ENCODE results near the gene C1orf141. TPM values are rescaled to one million over a fixed set of nuclear protein-coding genes. Genes with fewer than 3 reads are reported as not detected.

The C1orf141 gene
- polyA plus RNA-seq, 2 donors, result not detected

DNA sequence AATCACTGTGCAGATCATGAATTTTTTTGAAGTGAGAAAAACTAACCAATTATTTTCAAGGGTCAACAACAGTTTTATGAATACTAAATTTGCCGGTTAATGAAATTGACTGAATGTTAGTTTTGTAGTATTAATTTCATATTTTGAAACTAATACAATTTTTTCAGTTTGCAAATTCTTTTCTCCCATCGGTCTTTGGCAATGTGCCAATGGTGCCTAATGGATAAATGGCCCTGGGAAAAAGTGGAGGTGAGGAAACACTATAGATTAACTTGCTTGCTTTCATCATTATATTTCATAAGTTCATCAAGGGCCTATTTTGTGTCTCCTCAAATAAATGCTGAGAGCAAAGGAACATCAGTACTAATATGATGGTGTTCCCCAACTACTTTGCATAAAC, 4.1 kb downstream of the C1orf141 start:
- 53 to 58% methylated on average over 2 of the region's 2 CpGs for WGBS, 2 donors
- Histone ChIP-seq H3K4me3 (ENCODE audit: low read depth in 1 of 2, low read length in 2 of 2) (no peak overlapping the region), H3K27ac (ENCODE audit: low read depth in 2 of 2, low read length in 1 of 2) (no peak overlapping the region), H3K27me3 (ENCODE audit: control insufficient read depth in 1 of 2, insufficient read depth in 2 of 2, low read length in 2 of 2) (no peaks in the 10 kb centered on the region), H3K36me3 (ENCODE audit: control insufficient read depth in 2 of 2, insufficient read depth in 2 of 2, low read length in 1 of 2) (no peaks in the 10 kb centered on the region), H3K4me1 (ENCODE audit: control insufficient read depth in 2 of 2, insufficient read depth in 2 of 2, low read length in 1 of 2) (no peaks in the 10 kb centered on the region), H3K9me3 (ENCODE audit: control insufficient read depth in 2 of 2, insufficient read depth in 1 of 2, low read depth in 1 of 2, low read length in 1 of 2) (no peaks in the 10 kb centered on the region)

DNA sequence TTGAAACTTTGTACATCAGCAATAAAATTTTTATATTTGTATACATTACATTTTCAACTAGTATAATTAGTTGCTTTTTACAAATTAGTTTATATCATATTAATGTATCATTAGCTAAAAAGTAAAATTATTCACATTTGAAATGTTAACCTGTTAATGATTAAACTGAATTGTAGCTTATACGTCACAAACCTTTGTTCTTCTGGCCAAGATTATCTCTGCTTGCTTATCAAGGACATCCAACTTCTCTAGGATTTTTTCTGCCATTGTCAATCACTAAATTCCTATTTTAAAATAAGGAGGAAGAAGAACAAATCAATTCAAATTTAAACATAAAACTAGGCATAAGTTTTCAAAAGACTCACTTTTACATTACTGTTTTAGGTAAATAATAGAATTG, 7.8 kb downstream of the C1orf141 start:
- Histone ChIP-seq H3K27me3 (ENCODE audit: control insufficient read depth in 1 of 2, insufficient read depth in 2 of 2, low read length in 2 of 2) (no peaks in the 10 kb centered on the region), H3K9me3 (ENCODE audit: control insufficient read depth in 2 of 2, insufficient read depth in 1 of 2, low read depth in 1 of 2, low read length in 1 of 2) (no peaks in the 10 kb centered on the region), H3K36me3 (ENCODE audit: control insufficient read depth in 2 of 2, insufficient read depth in 2 of 2, low read length in 1 of 2) (no peaks in the 10 kb centered on the region), H3K4me3 (ENCODE audit: low read depth in 1 of 2, low read length in 2 of 2) (no peak overlapping the region), H3K27ac (ENCODE audit: low read depth in 2 of 2, low read length in 1 of 2) (no peak overlapping the region), H3K4me1 (ENCODE audit: control insufficient read depth in 2 of 2, insufficient read depth in 2 of 2, low read length in 1 of 2) (no peaks in the 10 kb centered on the region)
- 65 to 85% methylated on average over 1 of the region's 1 CpG for WGBS, 2 donors

- 40 to 47% methylated on average over 5 of the region's 5 CpGs for WGBS, 2 donors
- Histone ChIP-seq H3K9me3 (ENCODE audit: control insufficient read depth in 2 of 2, insufficient read depth in 1 of 2, low read depth in 1 of 2, low read length in 1 of 2) (no peaks in the 10 kb centered on the region), H3K4me1 (ENCODE audit: control insufficient read depth in 2 of 2, insufficient read depth in 2 of 2, low read length in 1 of 2) (no peaks in the 10 kb centered on the region), H3K27me3 (ENCODE audit: control insufficient read depth in 1 of 2, insufficient read depth in 2 of 2, low read length in 2 of 2) (no peaks in the 10 kb centered on the region), H3K27ac (ENCODE audit: low read depth in 2 of 2, low read length in 1 of 2) (no peak overlapping the region), H3K36me3 (ENCODE audit: control insufficient read depth in 2 of 2, insufficient read depth in 2 of 2, low read length in 1 of 2) (no peaks in the 10 kb centered on the region), H3K4me3 (ENCODE audit: low read depth in 1 of 2, low read length in 2 of 2) (no peak overlapping the region)
Measured at GRCh38 chr1:67126111-67126746, 8.5 kb downstream of the C1orf141 start.

GRCh38 chr1:67124455-67124854, 10.3 kb downstream of the C1orf141 start:
- WGBS, 2 donors, result 81 to 94% methylated on average over 4 of the region's 4 CpGs
- no peak overlapping the region for H3K27ac ChIP-seq (ENCODE audit: low read depth in 2 of 2, low read length in 1 of 2)
- H3K9me3 ChIP-seq (ENCODE audit: control insufficient read depth in 2 of 2, insufficient read depth in 1 of 2, low read depth in 1 of 2, low read length in 1 of 2), result no peaks in the 10 kb centered on the region
- no peak overlapping the region for H3K4me3 ChIP-seq (ENCODE audit: low read depth in 1 of 2, low read length in 2 of 2)
- H3K4me1 ChIP-seq (ENCODE audit: control insufficient read depth in 2 of 2, insufficient read depth in 2 of 2, low read length in 1 of 2), result no peaks in the 10 kb centered on the region
- no peaks in the 10 kb centered on the region for H3K36me3 ChIP-seq (ENCODE audit: control insufficient read depth in 2 of 2, insufficient read depth in 2 of 2, low read length in 1 of 2)
- no peaks in the 10 kb centered on the region for H3K27me3 ChIP-seq (ENCODE audit: control insufficient read depth in 1 of 2, insufficient read depth in 2 of 2, low read length in 2 of 2)

DNA sequence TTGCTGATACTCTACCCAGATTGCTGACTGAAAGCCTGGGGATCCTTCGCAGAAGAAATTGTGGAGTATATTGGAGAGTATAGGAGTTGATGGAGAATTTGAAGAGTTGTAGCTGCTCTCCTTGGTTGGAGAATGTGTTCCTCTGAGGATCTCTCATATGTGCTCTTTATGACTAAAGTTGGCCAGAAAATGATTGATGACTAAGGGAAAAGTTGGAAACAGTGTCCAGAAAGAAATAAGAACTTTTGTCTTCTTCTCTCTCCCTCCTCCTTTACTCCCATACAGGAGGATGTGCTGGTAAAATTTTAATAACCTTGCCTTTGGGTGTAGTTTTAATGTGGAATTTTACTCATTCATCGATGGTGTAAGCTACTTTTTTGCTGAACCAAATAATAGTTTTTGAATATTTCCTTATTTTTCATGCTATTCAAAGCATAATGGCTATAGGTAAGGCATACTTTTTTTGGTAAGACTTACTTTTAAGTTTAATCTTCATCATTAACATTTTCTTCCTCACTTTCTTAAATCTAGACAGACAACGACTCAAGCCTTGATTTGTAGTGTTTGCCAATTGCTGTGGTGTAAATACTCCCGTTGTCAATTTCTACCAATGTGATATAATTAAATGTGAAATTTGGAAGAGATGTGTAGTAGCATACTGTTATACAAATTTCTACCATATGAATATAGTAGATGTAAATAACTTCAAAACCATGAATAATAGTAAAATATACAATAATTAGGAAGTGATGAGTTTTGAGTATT, 13.7 kb downstream of the C1orf141 start:
- Histone ChIP-seq H3K27ac (ENCODE audit: low read depth in 2 of 2, low read length in 1 of 2) (no peak overlapping the region), H3K9me3 (ENCODE audit: control insufficient read depth in 2 of 2, insufficient read depth in 1 of 2, low read depth in 1 of 2, low read length in 1 of 2) (no peaks in the 10 kb centered on the region), H3K27me3 (ENCODE audit: control insufficient read depth in 1 of 2, insufficient read depth in 2 of 2, low read length in 2 of 2) (no peaks in the 10 kb centered on the region), H3K4me1 (ENCODE audit: control insufficient read depth in 2 of 2, insufficient read depth in 2 of 2, low read length in 1 of 2) (no peaks in the 10 kb centered on the region), H3K36me3 (ENCODE audit: control insufficient read depth in 2 of 2, insufficient read depth in 2 of 2, low read length in 1 of 2) (no peaks in the 10 kb centered on the region), H3K4me3 (ENCODE audit: low read depth in 1 of 2, low read length in 2 of 2) (no peak overlapping the region)
- WGBS, 2 donors, result 92 to 93% methylated on average over 4 of the region's 4 CpGs

- Histone ChIP-seq H3K27ac (ENCODE audit: low read depth in 2 of 2, low read length in 1 of 2) (no peak overlapping the region), H3K27me3 (ENCODE audit: control insufficient read depth in 1 of 2, insufficient read depth in 2 of 2, low read length in 2 of 2) (no peaks in the 10 kb centered on the region), H3K4me3 (ENCODE audit: low read depth in 1 of 2, low read length in 2 of 2) (no peak overlapping the region), H3K4me1 (ENCODE audit: control insufficient read depth in 2 of 2, insufficient read depth in 2 of 2, low read length in 1 of 2) (no peaks in the 10 kb centered on the region), H3K9me3 (ENCODE audit: control insufficient read depth in 2 of 2, insufficient read depth in 1 of 2, low read depth in 1 of 2, low read length in 1 of 2) (no peaks in the 10 kb centered on the region), H3K36me3 (ENCODE audit: control insufficient read depth in 2 of 2, insufficient read depth in 2 of 2, low read length in 1 of 2) (no peaks in the 10 kb centered on the region)
- 54 to 64% methylated on average over 3 of the region's 3 CpGs for whole genome bisulfite sequencing, 2 donors
Measured at GRCh38 chr1:67118646-67119045, 16.1 kb downstream of the C1orf141 start.

DNA sequence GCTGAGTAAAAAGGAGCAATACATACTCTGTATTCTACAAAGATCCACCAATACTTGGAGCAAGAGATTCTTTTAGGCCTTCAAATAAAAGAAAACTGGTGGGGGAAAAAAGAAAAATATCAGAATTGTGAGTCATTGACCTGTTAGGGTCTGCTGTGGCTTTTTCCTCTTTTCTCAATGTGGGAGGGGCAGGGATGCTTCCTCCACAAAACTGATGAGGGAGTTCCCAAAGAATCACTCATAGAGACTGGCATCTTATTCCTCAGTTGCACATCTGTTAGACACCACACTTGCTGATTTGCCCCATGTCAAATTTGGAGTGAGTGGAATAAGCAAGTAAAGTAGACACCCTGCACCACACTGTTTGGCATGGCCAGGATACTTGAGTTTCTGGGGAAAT, 16.6 kb downstream of the C1orf141 start:
- Histone ChIP-seq H3K27ac (ENCODE audit: low read depth in 2 of 2, low read length in 1 of 2) (no peak overlapping the region), H3K27me3 (ENCODE audit: control insufficient read depth in 1 of 2, insufficient read depth in 2 of 2, low read length in 2 of 2) (no peaks in the 10 kb centered on the region), H3K36me3 (ENCODE audit: control insufficient read depth in 2 of 2, insufficient read depth in 2 of 2, low read length in 1 of 2) (no peaks in the 10 kb centered on the region), H3K4me1 (ENCODE audit: control insufficient read depth in 2 of 2, insufficient read depth in 2 of 2, low read length in 1 of 2) (no peaks in the 10 kb centered on the region), H3K4me3 (ENCODE audit: low read depth in 1 of 2, low read length in 2 of 2) (no peak overlapping the region), H3K9me3 (ENCODE audit: control insufficient read depth in 2 of 2, insufficient read depth in 1 of 2, low read depth in 1 of 2, low read length in 1 of 2) (no peaks in the 10 kb centered on the region)

DNA sequence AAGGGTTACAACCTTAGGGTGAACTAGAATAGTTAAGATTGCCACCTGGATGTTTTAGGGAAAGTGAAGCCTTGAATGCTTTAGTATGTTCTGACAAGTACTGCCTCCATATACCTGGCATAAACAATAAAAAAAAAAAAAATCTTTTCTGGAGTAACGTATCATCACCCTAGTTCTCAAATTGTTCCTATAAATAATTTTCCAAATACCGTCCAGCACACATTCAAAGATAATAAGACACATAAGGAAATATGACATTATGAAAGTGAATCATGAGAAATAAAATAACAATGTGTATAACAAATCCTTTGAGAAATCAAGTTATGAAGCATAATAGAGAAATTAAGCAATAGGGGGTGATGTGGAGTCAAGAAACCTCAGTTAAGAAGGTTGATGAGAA, 20.6 kb downstream of the C1orf141 start:
- Histone ChIP-seq H3K27me3 (ENCODE audit: control insufficient read depth in 1 of 2, insufficient read depth in 2 of 2, low read length in 2 of 2) (no peaks in the 10 kb centered on the region), H3K9me3 (ENCODE audit: control insufficient read depth in 2 of 2, insufficient read depth in 1 of 2, low read depth in 1 of 2, low read length in 1 of 2) (no peaks in the 10 kb centered on the region), H3K27ac (ENCODE audit: low read depth in 2 of 2, low read length in 1 of 2) (no peak overlapping the region), H3K4me3 (ENCODE audit: low read depth in 1 of 2, low read length in 2 of 2) (no peak overlapping the region), H3K36me3 (ENCODE audit: control insufficient read depth in 2 of 2, insufficient read depth in 2 of 2, low read length in 1 of 2) (no peaks in the 10 kb centered on the region), H3K4me1 (ENCODE audit: control insufficient read depth in 2 of 2, insufficient read depth in 2 of 2, low read length in 1 of 2) (no peaks in the 10 kb centered on the region)
- 46 to 47% methylated on average over 2 of the region's 2 CpGs for WGBS, 2 donors

- Histone ChIP-seq H3K36me3 (ENCODE audit: control insufficient read depth in 2 of 2, insufficient read depth in 2 of 2, low read length in 1 of 2) (no peaks in the 10 kb centered on the region), H3K4me3 (ENCODE audit: low read depth in 1 of 2, low read length in 2 of 2) (no peak overlapping the region), H3K27me3 (ENCODE audit: control insufficient read depth in 1 of 2, insufficient read depth in 2 of 2, low read length in 2 of 2) (no peaks in the 10 kb centered on the region), H3K9me3 (ENCODE audit: control insufficient read depth in 2 of 2, insufficient read depth in 1 of 2, low read depth in 1 of 2, low read length in 1 of 2) (no peaks in the 10 kb centered on the region), H3K27ac (ENCODE audit: low read depth in 2 of 2, low read length in 1 of 2) (no peak overlapping the region), H3K4me1 (ENCODE audit: control insufficient read depth in 2 of 2, insufficient read depth in 2 of 2, low read length in 1 of 2) (no peaks in the 10 kb centered on the region)
- whole genome bisulfite sequencing, 2 donors, result 0 to 1% methylated on average over 2 of the region's 2 CpGs
Measured at GRCh38 chr1:67110352-67110751, 24.4 kb downstream of the C1orf141 start.

DNA sequence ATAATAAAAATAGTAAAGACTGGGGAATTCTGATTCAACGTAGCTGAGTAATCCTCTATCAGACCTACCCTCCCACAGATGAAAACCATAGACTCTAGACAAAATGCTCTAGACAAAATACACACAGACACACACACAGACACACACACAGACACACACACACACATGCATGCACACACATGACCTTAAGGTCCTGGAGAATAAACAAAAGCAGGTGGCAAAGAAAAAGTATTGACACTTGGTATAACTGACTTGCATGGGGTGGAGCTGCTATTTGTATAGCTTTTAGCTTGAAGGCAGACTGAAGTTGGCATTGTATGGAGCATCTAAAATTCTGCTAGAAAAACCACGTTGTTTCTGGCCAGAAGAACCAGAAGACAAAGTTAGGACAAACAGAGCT, 29.3 kb downstream of the C1orf141 start:
- Histone ChIP-seq H3K27me3 (ENCODE audit: control insufficient read depth in 1 of 2, insufficient read depth in 2 of 2, low read length in 2 of 2) (no peaks in the 10 kb centered on the region), H3K36me3 (ENCODE audit: control insufficient read depth in 2 of 2, insufficient read depth in 2 of 2, low read length in 1 of 2) (no peaks in the 10 kb centered on the region), H3K4me3 (ENCODE audit: low read depth in 1 of 2, low read length in 2 of 2) (no peak overlapping the region), H3K4me1 (ENCODE audit: control insufficient read depth in 2 of 2, insufficient read depth in 2 of 2, low read length in 1 of 2) (no peaks in the 10 kb centered on the region), H3K9me3 (ENCODE audit: control insufficient read depth in 2 of 2, insufficient read depth in 1 of 2, low read depth in 1 of 2, low read length in 1 of 2) (no peaks in the 10 kb centered on the region), H3K27ac (ENCODE audit: low read depth in 2 of 2, low read length in 1 of 2) (no peak overlapping the region)
- 32 to 34% methylated on average over 2 of the region's 2 CpGs for WGBS, 2 donors
